Parathyroid adenoma (tissue), 2 donors: ENCODE results near the gene LIPH.

Experiments used
- H2AFZ ChIP-seq: fragments of 300-600 bp; sonication (generic); one replicate; pipeline ENCODE4 v1.7.0; 2017; ENCODE audit warnings: antibody characterized with exemption, mild to moderate bottlenecking
- H3K27ac ChIP-seq: fragments of 300-600 bp; sonication (generic); one replicate; pipeline ENCODE4 v1.7.0; 2017
- H3K27me3 ChIP-seq: fragments of 300-600 bp; sonication (generic); one replicate; pipeline ENCODE4 v1.7.0; 2017; ENCODE audit warnings: low read length; ENCODE audit not compliant: control insufficient read depth, insufficient read depth
- H3K36me3 ChIP-seq: fragments of 300-600 bp; sonication (generic); one replicate; pipeline ENCODE4 v1.7.0; 2017; ENCODE audit warnings: low read length; ENCODE audit not compliant: control insufficient read depth, insufficient read depth
- H3K4me1 ChIP-seq: fragments of 300-600 bp; sonication (generic); one replicate; pipeline ENCODE4 v1.7.0; 2017; ENCODE audit warnings: control low read depth
- H3K4me2 ChIP-seq: fragments of 300-600 bp; sonication (generic); one replicate; pipeline ENCODE4 v1.7.0; 2017; ENCODE audit warnings: low read length
- H3K4me3 ChIP-seq: fragments of 300-600 bp; sonication (generic); one replicate; pipeline ENCODE4 v1.7.0; 2017; ENCODE audit warnings: low read depth, low read length
- H3K79me2 ChIP-seq: fragments of 300-600 bp; sonication (generic); one replicate; pipeline ENCODE4 v1.7.0; 2017; ENCODE audit warnings: control low read depth
- H3K9ac ChIP-seq: fragments of 300-600 bp; sonication (generic); one replicate; pipeline ENCODE4 v1.7.0; 2017; ENCODE audit warnings: mild to moderate bottlenecking
- H3K9me3 ChIP-seq: fragments of 300-600 bp; sonication (generic); one replicate; pipeline ENCODE4 v1.7.0; 2017; ENCODE audit warnings: low read length; ENCODE audit not compliant: control insufficient read depth
- CTCF ChIP-seq: fragments of 300-600 bp; sonication (generic); IDR thresholded peaks from one replicate; pipeline ENCODE4 v1.7.0; 2017; ENCODE audit warnings: antibody characterized with exemption, mild to moderate bottlenecking
- donor health status: primary hyperparathyroidism.

LIPH gene

GRCh38 chr3:185517387-185518130, 34.8 kb downstream of the LIPH start:
- Histone ChIP-seq H3K36me3 (no peaks in the 10 kb centered on the region), H3K4me3 (no peak overlapping the region), H3K9me3 (no peaks in the 10 kb centered on the region), H3K9ac (no peak overlapping the region), H3K27me3 (no peaks in the 10 kb centered on the region), H3K27ac (no peak overlapping the region), H3K79me2 (no peaks in the 10 kb centered on the region), H2AFZ (no peak overlapping the region), H3K4me1 (no peaks in the 10 kb centered on the region), H3K4me2 (no peak overlapping the region)
- TF ChIP-seq CTCF = no peak

- Histone ChIP-seq H3K9ac (no peak overlapping the region), H3K4me3 (no peak overlapping the region), H3K4me2 (no peak overlapping the region), H2AFZ (no peak overlapping the region), H3K79me2 (no peaks in the 10 kb centered on the region), H3K36me3 (no peaks in the 10 kb centered on the region), H3K4me1 (no peaks in the 10 kb centered on the region), H3K27ac (no peak overlapping the region), H3K9me3 (no peaks in the 10 kb centered on the region), H3K27me3 (no peaks in the 10 kb centered on the region)
- no peak for TF ChIP-seq CTCF
Measured at GRCh38 chr3:185511711-185512110, 40.7 kb downstream of the LIPH start.

GRCh38 chr3:185508335-185508991, 43.9 kb downstream of the LIPH start:
- H3K9ac ChIP-seq = no peak overlapping the region
- H3K4me1 ChIP-seq = no peaks in the 10 kb centered on the region
- H2AFZ ChIP-seq = no peak overlapping the region
- H3K27ac ChIP-seq = no peak overlapping the region
- no peak overlapping the region for H3K4me2 ChIP-seq
- H3K27me3 ChIP-seq = no peaks in the 10 kb centered on the region
- no peaks in the 10 kb centered on the region for H3K79me2 ChIP-seq
- no peak overlapping the region for H3K4me3 ChIP-seq
- no peaks in the 10 kb centered on the region for H3K9me3 ChIP-seq
- no peak for TF ChIP-seq CTCF
- no peaks in the 10 kb centered on the region for H3K36me3 ChIP-seq

- H3K4me2 ChIP-seq = no peak overlapping the region
- H3K27ac ChIP-seq = no peak overlapping the region
- H3K4me1 ChIP-seq = no peaks in the 10 kb centered on the region
- H3K9ac ChIP-seq = no peak overlapping the region
- H3K27me3 ChIP-seq = no peaks in the 10 kb centered on the region
- no peak for TF ChIP-seq CTCF
- H3K9me3 ChIP-seq = no peaks in the 10 kb centered on the region
- H3K36me3 ChIP-seq = no peaks in the 10 kb centered on the region
- no peak overlapping the region for H2AFZ ChIP-seq
- H3K4me3 ChIP-seq = no peak overlapping the region
- no peaks in the 10 kb centered on the region for H3K79me2 ChIP-seq
Measured at GRCh38 chr3:185507883-185508282, 44.5 kb downstream of the LIPH start.
